ENCODE results near the gene CD244. TPM values are rescaled to one million over a fixed set of nuclear protein-coding genes. Genes with fewer than 3 reads are reported as not detected.

Gene CD244
- total RNA-seq, 1 donor from 2014 or later = not detected

- TF ChIP-seq, protein P1, sequence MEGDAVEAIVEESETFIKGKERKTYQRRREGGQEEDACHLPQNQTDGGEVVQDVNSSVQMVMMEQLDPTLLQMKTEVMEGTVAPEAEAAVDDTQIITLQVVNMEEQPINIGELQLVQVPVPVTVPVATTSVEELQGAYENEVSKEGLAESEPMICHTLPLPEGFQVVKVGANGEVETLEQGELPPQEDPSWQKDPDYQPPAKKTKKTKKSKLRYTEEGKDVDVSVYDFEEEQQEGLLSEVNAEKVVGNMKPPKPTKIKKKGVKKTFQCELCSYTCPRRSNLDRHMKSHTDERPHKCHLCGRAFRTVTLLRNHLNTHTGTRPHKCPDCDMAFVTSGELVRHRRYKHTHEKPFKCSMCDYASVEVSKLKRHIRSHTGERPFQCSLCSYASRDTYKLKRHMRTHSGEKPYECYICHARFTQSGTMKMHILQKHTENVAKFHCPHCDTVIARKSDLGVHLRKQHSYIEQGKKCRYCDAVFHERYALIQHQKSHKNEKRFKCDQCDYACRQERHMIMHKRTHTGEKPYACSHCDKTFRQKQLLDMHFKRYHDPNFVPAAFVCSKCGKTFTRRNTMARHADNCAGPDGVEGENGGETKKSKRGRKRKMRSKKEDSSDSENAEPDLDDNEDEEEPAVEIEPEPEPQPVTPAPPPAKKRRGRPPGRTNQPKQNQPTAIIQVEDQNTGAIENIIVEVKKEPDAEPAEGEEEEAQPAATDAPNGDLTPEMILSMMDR (IDR thresholded peaks at IDR 0.05; ENCODE audit: unreplicated experiment) = no peak
- DNase-seq (ENCODE audit: low spot score, unreplicated experiment) = no peak
- H3K27me3 Mint-ChIP-seq = no peaks in the 10 kb centered on the region
- no peak overlapping the region for H3K4me3 Mint-ChIP-seq (ENCODE audit: low read depth)
- no peaks in the 10 kb centered on the region for H3K9me3 Mint-ChIP-seq (ENCODE audit: low read depth)
- no peak overlapping the region for H3K27ac Mint-ChIP-seq
- H3K36me3 Mint-ChIP-seq (ENCODE audit: insufficient read depth) = no peaks in the 10 kb centered on the region
- peaks cover 10% of the 10 kb centered on the region for H3K4me1 Mint-ChIP-seq (ENCODE audit: low read depth)
Measured at GRCh38 chr1:160821627-160822026, 41.1 kb downstream of the CD244 start.

- no peaks in the 10 kb centered on the region for H3K27me3 Mint-ChIP-seq
- TF ChIP-seq, protein P1 (IDR thresholded peaks at IDR 0.05; ENCODE audit: unreplicated experiment) = no peak
- no peak overlapping the region for H3K4me3 Mint-ChIP-seq (ENCODE audit: low read depth)
- DNase-seq (ENCODE audit: low spot score, unreplicated experiment) = no peak
- no peaks in the 10 kb centered on the region for H3K9me3 Mint-ChIP-seq (ENCODE audit: low read depth)
- no peaks in the 10 kb centered on the region for H3K36me3 Mint-ChIP-seq (ENCODE audit: insufficient read depth)
- H3K27ac Mint-ChIP-seq = no peak overlapping the region
- H3K4me1 Mint-ChIP-seq (ENCODE audit: low read depth) = peaks cover 13% of the 10 kb centered on the region
Measured at GRCh38 chr1:160819186-160819585, 43.5 kb downstream of the CD244 start.

DNA sequence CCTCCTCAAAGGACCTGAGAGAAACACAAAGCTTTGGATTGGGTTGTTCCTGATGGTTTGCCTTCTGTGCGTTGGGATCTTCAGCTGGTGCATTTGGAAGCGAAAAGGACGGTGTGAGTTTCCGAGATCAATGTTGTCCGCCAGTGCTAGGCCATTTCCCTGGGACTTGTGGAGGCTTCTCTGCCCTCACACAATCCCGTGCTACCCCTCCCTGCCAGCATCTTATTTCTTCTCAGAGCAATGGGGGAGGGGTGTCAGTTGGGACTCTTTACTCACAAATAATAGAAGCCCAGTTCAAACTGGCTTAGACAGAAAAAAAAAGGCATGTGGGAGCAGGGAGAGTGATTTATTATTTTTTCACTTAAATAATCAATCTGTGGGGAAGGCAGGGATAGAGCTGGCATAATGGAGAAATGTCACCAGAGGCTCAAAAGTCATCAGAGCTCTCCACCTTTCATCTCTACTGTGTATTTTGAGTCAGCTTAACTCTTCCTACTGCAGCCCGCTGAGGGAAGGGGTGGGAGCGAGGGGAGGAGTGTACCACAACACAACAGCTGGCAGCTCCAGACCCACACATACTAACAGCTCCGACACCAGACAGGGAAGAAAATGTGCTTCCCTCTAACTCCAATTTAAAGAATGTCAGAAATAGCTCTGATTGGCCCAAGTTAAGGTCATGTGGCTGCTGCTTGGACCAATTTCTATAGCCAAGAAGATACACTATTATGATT, 44.3 kb downstream of the CD244 start:
- TF ChIP-seq, protein P1 (IDR thresholded peaks at IDR 0.05; ENCODE audit: unreplicated experiment) = no peak
- Mint-ChIP-seq H3K36me3 (ENCODE audit: insufficient read depth) (no peaks in the 10 kb centered on the region), H3K27me3 (no peaks in the 10 kb centered on the region), H3K4me1 (ENCODE audit: low read depth) (peaks cover 13% of the 10 kb centered on the region), H3K27ac (no peak overlapping the region), H3K9me3 (ENCODE audit: low read depth) (no peaks in the 10 kb centered on the region), H3K4me3 (ENCODE audit: low read depth) (no peak overlapping the region)
- DNase-seq (ENCODE audit: low spot score, unreplicated experiment) = no peak

- DNase-seq (ENCODE audit: low spot score, unreplicated experiment) = no peak
- H3K9me3 Mint-ChIP-seq (ENCODE audit: low read depth) = no peaks in the 10 kb centered on the region
- H3K36me3 Mint-ChIP-seq (ENCODE audit: insufficient read depth) = no peaks in the 10 kb centered on the region
- H3K4me1 Mint-ChIP-seq (ENCODE audit: low read depth) = peaks cover 13% of the 10 kb centered on the region
- TF ChIP-seq, protein P1 (IDR thresholded peaks at IDR 0.05; ENCODE audit: unreplicated experiment) = no peak
- H3K4me3 Mint-ChIP-seq (ENCODE audit: low read depth) = no peak overlapping the region
- H3K27me3 Mint-ChIP-seq = no peaks in the 10 kb centered on the region
- no peak overlapping the region for H3K27ac Mint-ChIP-seq
Measured at GRCh38 chr1:160814856-160815255, 47.8 kb downstream of the CD244 start.

- Mint-ChIP-seq H3K4me3 (ENCODE audit: low read depth) (no peak overlapping the region), H3K9me3 (ENCODE audit: low read depth) (no peaks in the 10 kb centered on the region), H3K27me3 (no peaks in the 10 kb centered on the region), H3K27ac (no peak overlapping the region), H3K36me3 (ENCODE audit: insufficient read depth) (no peaks in the 10 kb centered on the region), H3K4me1 (ENCODE audit: low read depth) (peaks cover 13% of the 10 kb centered on the region)
- no peak for DNase-seq (ENCODE audit: low spot score, unreplicated experiment)
- TF ChIP-seq, protein P1 (IDR thresholded peaks at IDR 0.05; ENCODE audit: unreplicated experiment) = no peak
Measured at GRCh38 chr1:160814316-160814715, 48.4 kb downstream of the CD244 start.
